ENCODE results near the gene INF2.

The INF2 gene

DNA sequence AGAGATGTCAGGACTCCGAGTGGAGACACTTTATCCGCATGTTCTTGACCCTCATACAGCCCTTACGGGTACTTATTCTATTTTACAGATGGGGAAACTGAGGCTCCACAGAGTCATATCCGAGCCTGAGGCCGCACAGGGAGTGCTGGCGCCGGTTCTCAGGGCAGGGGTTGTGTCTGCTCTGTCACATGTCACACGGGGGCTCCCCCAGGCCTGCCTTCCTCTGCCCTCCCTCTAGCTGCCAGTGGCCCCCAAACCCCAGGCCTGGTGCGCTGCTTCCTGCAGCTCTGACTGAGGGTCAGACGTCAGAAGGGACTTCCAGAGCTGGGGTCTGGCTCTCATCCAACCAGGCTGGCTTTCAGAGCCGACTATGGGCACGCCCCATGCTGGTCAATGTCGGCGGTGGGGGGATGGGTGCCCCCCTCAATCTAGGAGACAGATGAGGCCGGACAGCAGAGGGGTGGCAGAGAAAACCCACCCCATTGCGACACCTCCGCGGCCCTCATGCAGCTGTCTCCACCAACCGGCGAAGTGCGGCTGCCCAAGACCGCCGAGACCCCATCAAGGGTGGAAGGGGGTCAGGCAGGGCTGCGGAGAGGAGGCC, 811 bp upstream of the INF2 start:
- no peak for DNase-seq (ENCODE audit: low read depth in 3 of 3)

DNA sequence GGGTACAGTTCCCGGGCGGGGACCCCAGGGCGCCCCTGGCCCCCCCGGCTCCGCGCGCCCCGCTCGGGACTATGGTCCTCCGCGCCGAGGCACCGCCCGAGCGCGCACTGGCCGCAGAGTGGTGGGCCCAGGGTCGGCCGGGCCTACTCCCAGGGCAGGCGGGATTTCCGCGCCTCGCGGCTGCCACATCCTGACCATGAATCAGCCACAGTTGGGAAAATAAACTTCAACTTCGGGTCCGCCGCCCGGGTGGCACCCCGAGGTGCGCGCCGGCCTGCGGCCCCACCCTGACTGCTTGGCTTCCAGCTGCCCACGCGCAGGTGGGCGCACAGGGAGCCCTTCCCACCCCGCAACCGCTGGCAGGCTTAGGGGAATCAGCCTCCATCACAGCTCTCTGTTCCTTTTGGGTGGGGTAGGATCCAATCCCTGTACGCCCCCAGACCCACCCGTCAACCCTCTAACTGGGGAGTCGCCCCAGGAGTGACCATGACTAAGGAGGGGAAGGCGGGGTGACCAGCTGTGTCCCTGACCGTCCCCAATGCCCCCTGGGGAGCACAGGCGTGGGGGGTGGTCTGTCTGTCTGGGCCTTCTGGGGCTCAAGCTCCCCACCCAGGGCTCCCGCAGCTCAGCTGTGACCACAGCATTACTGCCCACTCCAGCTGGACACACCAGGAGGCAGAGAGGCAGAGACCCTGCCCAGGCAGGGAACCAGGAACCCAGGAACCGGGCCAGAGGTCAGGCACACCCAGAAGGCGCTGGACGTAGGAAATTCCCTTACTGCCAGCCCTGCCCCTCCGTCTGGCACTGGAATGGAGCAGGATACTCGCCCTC, 678 bp downstream of the INF2 start:
- DNase-seq (ENCODE audit: low read depth in 3 of 3), result peak in 1 of 3 experiments; percentile 24

DNA sequence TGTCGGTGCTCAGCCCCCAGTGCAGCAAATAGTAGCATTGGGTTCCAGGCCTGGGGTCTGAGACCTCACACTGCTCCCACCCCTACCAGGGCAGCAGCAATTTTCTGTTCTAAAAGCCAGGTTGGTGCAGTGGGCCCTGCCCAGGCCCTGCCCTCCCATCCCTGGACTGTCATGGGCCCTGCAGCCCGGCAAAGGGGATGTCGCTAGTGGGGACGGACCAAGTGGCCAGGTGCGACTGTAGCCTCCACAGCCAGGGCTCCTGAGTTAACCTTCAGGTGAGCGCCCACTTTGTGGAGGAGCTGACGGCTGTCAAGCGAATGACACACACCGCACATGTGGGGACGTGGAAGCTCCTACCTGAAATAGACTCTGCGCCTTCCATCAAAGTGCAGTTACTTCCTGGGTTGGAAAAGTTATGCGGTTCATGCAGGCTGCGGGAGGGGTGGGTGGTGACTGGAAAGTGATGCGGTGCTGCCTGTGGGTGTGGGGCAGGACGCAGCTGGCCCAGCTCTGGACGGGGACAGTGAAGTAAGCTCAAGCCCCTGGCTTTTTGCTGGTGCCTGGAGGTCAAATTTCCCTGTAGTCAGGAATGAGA, 1.5 kb downstream of the INF2 start:
- no peak for DNase-seq (ENCODE audit: low read depth in 3 of 3)

DNA sequence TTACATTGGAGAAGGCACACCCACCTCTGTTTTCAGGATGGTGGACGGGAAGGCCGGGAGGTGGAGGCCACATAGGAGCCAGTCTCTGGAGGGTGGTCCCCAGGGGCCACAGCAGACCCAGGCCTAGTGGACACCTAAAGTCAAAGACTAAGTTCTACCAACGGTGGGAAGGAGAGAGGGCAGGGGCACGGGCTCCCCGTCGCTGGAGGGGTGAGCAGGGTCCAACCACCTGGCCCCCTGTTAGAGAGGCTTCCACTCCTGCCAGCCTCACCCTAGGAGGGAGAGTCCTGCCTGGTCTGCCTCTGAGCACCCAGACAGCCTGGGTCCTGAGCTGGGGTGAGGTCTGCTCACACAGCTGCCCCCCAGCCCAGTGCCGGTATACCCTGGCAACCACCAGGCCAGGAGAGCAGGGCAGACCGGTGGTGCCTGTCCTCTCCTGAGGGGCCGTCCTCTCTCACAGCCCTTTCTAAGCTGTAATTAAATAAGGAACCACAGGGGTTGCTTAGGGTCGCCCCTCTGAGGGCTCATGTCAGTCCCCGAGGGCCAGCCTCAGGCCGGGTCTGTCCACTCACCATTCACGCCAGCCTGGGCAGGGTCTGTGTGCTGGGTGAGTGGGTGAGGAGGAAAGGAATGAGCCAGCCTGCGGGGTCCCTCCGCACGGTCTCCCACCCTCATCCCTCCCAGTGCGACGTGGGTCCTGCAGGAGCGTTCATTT, 2.3 kb downstream of the INF2 start:
- DNase-seq (ENCODE audit: low read depth in 3 of 3), result no peak

DNA sequence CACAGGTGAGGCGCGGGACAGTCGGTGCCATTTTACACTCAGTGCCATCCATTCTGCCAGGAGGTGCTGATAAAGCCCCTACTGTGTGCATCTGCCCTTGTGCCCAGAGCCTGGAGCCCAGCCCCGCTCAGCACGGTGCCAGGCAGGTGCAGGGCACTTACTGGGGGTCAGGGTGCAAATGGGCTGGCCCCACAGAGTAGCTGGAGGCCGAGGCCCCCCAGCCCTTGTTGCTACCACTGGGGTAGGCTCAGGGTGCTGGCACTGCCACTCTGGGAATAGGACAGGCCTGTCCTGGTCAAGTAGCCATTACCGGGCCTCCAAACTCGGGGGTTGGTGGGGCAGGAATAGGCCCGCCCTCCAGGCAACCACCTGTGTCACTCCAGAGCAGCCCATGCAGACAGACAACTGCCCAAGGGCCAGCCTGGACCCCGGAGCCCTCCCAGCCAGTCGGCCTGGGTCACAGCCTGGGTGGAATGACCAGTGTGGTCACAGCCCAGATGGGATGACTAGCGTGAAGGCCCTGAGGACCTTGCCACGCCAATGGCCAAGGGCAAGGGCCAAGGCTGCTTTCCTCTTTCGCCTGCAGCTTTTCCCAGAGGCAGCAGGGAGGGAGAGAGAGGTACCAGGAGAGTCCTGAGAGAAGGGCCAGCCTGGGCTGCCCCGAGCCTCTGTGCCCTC, 3.0 kb downstream of the INF2 start:
- DNase-seq (ENCODE audit: low read depth in 3 of 3), result no peak

DNA sequence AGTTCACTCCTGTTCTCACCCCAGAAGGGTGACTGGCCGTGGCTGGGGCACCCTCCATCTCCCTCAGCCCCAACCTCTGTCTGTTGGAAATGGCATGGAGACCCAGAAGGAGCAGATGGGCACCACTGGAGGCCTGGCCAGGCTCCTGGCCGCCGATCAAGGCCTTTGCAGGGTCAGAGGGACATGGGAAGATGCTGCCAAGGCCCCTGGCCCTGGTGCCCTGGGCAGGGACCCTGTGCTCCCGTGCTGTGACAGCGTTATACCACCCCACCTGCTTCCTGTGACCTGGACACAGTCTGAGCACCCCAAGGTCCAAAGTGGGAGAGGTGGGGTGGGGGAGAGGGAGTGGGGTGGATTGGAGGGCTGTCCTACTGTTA, 3.5 kb downstream of the INF2 start:
- DNase-seq (ENCODE audit: low read depth in 3 of 3), result no peak

DNA sequence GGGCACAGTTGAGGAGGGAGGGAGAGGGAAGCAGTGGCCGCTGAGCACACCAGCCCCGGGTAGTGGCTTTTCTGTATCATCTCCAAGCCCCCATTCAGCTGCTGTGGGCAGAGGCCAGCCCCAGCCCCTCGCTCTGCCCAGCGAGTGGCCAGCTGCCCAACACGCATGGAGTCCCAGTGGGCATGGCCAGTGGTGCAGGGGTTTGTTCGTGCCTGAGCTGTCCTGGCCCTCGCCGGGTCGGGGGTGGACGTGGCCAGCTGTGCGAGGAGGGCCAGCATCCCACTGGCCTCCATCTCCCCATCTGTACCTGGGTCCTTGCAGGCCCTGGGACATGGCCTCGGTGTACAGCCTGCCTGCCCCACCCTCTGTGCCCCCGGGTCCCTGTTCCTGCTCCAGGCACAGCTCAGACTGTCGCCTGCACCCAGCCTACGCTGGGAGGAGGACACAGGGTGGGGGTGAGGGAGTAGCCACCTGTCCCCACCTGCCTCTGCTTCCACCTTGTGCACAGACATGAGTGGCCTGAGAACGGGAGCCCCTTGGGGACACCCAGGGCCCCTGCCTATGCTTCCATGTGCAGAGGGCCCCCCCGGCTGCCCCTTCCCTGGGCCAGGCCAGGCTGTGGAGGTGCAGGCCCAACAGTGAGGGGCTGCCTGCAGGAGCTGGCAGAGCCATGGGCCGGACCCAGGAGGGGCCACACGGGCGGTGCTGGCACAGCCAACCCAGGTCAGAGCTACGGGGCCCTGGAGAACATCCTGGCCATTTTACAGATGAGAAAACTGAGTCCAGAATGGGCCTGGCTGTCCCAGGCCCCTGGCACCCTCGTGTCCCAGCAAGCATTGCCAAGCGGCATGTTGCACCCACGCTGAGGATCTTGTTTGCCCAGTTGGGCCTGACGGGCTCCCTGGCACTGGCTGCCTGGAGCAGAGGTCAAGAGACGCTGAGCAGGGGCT, 4.3 kb downstream of the INF2 start:
- DNase-seq (ENCODE audit: low read depth in 3 of 3), result no peak

DNA sequence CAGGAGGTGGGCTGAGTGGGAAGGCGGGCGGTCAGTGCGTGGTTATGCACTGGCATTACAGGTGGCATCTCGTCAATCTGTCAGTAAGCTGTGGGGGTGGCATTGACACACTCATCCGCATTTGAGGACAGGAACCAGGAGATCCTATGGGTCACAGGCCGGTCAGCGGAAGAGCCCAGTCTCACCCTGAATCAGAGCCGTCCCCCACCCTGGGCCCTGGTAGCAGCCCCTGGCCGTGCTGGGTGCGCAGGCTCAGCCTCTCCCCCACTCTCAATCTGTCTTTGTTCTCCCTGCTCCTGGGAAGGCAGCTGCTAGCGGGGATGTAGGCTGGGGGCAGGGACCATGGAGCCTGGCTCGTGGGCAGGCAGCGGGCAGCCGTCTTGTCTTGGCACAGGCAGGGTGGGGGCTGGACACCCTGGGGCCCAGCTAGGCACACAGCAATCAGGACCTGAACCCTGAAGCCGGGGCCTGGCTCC, 5.1 kb downstream of the INF2 start:
- no peak for DNase-seq (ENCODE audit: low read depth in 3 of 3)

DNA sequence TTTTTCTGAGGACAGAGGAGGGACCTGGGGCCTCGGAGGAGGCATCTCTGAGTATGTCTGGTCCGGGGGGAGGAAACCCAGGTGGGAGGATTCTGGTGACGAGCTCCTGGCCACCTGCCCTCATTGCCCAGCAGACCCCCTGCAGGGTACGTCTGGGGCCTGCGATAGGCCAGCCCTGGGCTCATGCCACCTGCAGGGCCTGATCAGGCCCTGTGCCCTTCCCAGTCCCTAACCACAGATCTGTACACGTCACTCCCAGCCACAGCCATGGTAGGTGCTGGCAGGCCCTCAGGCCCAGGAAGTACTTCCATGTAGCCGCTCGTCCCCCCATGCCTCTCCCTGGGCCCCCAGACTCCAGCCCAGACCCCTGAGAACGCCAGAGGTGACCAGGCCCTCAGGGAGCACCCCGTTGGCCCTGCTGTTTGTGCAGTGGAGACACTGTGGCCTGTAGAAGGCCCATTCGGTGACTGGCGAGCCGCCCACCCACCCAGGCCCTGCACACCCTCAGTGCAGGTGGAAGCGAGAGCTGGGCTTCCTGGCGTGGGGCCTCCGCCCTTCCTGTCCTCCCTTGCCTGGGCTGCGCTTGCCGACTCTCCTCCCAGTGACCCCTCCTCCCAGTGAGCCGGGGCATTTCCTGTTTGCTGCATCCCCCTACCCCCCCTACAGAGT, 5.7 kb downstream of the INF2 start:
- no peak for DNase-seq (ENCODE audit: low read depth in 3 of 3)

DNA sequence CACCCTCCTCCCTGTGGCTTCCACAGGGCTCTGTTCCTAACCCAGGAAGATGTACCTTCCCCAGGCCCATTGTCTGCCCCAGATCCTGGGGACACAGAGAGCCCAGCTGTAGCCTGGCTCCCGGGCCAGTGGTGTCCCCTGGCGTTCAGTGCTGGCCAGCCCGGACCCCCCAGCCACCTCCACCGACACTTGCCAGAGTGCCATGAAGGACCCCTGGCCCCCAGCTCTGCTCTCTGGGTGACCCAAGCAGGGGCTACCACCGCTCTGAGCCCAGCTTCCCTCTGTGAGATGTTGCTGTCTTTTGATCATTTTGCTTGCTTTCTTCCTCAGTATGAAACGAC, 6.2 kb downstream of the INF2 start:
- DNase-seq (ENCODE audit: low read depth in 3 of 3), result no peak

DNA sequence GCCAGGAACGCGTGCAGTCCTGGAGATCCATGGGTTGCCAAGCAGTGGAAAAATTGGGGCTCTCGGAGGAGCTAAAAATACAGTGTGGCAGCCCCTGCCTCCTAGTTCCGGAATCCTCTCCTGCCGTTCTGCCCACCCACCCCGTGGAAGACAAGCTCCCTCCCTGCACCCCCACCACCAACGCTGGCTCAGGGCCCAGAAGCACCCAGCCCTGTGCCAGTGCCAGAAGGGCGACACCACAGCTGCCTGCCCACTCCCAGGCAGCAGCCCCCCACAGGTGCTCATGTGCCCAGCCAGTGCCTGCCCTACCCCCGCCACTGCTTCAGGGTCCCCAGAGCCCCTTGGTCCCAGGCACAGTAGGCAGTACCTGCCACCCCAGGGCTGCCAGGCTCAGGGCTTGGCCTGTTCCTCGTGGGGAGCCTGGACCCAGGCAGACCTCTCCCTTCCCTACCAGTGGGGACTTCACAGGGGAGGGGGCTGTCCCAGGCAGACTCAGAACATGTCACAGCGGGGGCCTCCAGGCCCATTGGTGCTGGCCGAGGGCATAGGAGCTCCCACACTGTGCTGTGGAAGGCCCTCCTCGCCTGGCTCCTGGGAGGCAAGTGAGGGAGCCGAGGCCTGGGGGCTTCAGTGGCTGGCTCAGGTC, 7.4 kb downstream of the INF2 start:
- no peak for DNase-seq (ENCODE audit: low read depth in 3 of 3)

DNA sequence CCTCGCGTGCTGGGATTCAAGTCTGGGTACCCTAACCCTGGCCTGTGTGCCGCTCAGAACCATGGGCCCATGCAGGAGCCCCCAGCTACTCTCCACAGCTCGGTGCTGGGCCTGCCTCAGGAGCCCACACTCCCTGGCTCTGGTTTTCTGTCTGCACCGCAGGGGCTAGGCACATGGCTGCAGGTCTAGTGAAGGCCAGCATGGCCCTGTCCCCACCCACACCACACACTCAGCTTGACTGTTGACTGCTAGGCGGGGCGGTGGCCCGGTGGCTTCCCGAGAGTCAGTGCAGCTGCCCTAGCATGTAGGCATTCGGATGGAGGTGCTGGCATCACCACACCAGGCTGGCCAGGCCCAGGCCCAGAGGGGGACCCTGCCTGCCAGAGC, 7.9 kb downstream of the INF2 start:
- no peak for DNase-seq (ENCODE audit: low read depth in 3 of 3)

DNA sequence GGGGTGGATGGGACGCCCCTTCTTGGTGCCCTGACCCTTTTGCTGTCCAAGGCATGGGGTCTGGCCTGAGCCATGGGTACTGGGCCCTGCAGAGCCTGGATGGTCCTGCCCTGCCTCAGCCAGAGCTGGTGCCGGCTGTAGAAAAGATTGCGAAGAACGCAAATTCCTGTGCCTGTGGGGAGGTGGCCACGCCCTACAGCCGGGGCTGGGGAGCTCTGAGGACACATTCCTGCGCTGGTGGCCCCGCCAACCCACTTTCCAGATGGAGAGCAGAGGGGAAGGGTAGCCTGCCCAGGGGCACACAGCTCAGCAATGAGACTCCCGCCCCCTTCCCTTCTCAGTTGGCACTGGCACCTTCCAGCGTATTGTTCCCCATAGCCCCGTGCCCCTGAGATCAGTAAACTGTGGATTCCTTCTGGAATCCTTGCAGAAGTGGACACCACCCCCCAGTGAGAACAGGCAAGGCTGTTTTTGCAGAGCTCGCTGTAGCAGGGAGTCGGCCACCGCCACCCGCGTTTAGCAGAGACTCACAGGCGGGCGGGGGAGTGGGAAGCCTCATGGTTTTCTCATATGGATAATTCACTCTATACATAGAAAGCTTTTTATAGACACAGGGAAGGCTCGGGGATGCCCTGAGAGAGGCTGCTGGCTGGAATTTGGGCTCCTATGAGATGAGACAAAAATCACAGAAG, 8.6 kb downstream of the INF2 start:
- DNase-seq (ENCODE audit: low read depth in 3 of 3), result no peak

DNA sequence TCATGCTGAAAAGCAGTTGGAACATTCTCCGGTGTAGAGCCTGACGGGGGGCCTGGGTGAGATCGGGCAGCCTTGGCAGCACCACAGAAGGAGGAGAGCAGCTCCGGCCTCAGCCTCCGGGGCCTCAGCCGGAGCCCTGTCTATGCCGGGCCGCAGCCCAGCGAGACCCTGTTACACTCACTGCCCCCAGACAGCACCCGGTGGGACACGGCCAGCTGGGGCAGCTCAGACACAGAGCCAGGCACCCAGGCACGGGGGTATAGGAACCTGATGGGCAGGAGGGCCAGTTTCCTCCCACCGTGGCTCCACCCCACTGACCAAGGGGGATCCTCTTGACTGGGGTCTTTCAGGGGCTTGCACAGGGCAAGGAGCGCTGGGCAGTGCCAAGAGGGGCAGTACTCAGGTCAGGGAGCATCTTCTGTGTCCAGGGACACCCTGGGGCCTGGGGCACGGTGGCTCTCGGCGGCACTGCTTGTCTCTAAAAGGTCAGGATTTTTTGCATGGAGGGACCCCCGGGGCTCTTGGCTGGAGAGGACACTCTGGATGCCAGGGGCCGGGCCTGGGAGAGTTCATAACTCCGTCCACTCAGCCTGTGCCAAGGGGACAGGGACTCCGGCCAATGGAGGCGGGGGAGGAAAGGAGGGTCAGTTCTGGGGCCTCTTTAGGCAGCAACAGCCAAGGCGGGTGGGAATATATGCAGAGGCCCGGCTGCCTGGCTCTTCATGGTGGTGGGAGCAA, 9.4 kb downstream of the INF2 start:
- DNase-seq (ENCODE audit: low read depth in 3 of 3), result no peak

DNA sequence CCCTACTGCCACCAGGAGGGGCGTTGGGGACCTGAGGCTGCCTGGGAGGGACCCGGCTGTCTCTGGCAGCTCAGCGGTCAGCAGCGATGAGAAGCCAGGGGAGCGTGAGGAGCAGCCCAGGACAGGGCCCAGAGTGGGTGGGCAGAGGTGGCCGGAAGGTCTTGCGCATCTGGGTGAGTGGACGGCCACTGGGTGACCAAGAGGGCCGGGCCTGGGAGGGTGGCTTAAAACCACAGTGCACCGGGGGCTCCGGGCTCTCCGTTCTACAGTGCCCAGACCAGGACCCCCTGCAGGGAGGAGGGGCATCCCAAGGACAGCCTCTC, 10.0 kb downstream of the INF2 start:
- no peak for DNase-seq (ENCODE audit: low read depth in 3 of 3)

DNA sequence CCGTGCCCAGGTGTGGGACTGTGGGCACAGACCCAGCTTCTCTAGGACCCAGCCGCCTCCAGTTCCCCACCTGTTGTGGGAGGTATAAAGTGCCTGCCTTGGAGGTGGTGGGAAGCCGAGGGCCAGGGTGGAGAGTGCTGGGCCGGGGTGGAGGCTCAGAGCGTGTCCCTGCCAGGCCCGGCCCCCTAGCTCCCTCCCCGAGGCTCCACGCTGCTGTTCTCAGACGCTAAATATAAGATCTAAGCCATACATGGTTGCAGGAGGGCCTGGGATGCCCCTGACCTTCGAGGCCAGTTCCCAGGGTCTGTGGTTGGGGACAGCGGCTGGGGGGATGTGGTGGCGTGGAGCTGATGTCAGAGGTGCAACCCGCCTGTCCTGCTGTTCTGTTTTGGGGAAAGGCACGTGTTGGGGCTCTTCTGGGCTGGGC, 10.8 kb downstream of the INF2 start:
- no peak for DNase-seq (ENCODE audit: low read depth in 3 of 3)

DNA sequence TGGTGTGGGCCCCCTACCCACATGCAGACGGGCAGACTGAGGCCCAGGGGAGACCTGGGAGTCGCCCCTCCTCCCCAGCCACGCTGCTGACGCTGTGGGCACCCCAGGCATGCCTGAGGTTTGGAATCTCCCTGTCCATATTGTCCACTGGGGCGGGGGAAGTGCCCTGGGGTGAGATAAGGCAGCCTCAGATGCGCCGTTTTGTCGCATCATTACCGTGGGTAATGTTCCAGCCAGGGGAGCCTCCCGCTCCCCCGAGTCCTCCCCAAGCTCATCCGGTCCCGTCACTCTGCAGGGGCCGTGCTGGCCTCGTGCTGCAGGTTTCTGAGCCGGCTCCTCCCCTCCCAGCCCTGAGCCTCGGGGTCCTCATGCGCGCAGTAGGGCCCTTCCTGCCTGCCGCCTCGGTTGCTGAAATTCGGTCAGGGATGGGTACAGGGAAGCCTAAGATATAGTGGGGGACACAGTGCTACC, 11.4 kb downstream of the INF2 start:
- no peak for DNase-seq (ENCODE audit: low read depth in 3 of 3)

DNA sequence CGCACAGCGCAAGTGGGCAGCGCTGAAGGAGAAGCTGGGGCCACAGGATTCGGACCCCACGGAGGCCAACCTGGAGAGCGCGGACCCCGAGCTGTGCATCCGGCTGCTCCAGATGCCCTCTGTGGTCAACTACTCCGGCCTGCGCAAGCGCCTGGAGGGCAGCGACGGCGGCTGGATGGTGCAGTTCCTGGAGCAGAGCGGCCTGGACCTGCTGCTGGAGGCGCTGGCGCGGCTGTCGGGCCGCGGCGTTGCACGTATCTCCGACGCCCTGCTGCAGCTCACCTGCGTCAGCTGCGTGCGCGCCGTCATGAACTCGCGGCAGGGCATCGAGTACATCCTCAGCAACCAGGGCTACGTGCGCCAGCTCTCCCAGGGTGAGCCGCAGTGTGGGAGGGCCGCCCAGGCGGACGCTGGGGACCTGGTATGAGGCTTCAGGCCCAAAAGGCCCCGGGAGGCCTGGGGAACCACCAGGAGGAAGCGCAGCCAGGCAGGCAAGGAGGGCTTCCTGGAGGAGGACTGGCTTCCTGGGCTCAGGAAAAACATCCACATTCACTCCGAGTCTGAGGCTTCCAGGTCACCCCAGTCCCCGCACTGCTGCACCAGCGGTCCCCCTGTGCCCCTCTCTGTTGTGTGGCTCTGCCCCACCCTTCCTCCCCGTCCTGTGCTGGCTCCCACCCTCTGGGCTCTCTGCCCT, 12.1 kb downstream of the INF2 start:
- DNase-seq (ENCODE audit: low read depth in 3 of 3), result no peak
